H1 (cell line): Measurements from ENCODE around the gene RCC1. TPM values are rescaled to one million over a fixed set of nuclear protein-coding genes. Genes with fewer than 3 reads are reported as not detected.
A peak's percentile ranks its signal among the peaks of the same experiment; 100 is the strongest.

ENCODE experiments used
- CEBPB ChIP-seq: IDR thresholded peaks from 2 replicates; pipeline ENCODE4 v1.6.1; 2012; ENCODE audit warnings: low read depth, low read length
- CHD1 ChIP-seq: IDR thresholded peaks from 2 replicates; pipeline ENCODE4 v1.6.1; 2012; ENCODE audit warnings: low read depth, low read length, improper control_type of control experiment
- CHD2 ChIP-seq: IDR thresholded peaks from 2 replicates; pipeline ENCODE4 v1.6.1; 2012; ENCODE audit warnings: low read length, improper control_type of control experiment
- EGR1 ChIP-seq: IDR thresholded peaks from 2 replicates; pipeline ENCODE4 v1.6.1; 2011; ENCODE audit warnings: low read depth, low read length, borderline replicate concordance
- EP300 ChIP-seq, 2 experiments: IDR thresholded peaks; 1 replicate in 1 of 2; 2 replicates in 1 of 2; pipeline ENCODE4 v1.6.1; 2011 to 2012; ENCODE audit warnings: low read depth in 2 of 2, low read length in 2 of 2, mild to moderate bottlenecking in 2 of 2, borderline replicate concordance in 1 of 2, inconsistent platforms in 1 of 2, moderate library complexity in 1 of 2
- JUN ChIP-seq: IDR thresholded peaks from 2 replicates; pipeline ENCODE4 v1.6.1; 2011; ENCODE audit warnings: low read depth, mild to moderate bottlenecking, improper control_type of control experiment, low read length
- KDM4A ChIP-seq: IDR thresholded peaks from one replicate; pipeline ENCODE4 v1.7.1; 2012; ENCODE audit warnings: low read depth, mild to moderate bottlenecking, moderate library complexity, low read length, inconsistent platforms; ENCODE audit not compliant: severe bottlenecking
- NRF1 ChIP-seq: IDR thresholded peaks from 2 replicates; pipeline ENCODE4 v1.6.1; 2011; ENCODE audit warnings: mild to moderate bottlenecking, low read depth, low read length, improper control_type of control experiment
- POLR2A ChIP-seq, 2 experiments: IDR thresholded peaks; 1 replicate in 1 of 2; 2 replicates in 1 of 2; pipeline ENCODE4 v1.6.1; 2011; ENCODE audit warnings: low read depth in 2 of 2, low read length in 2 of 2, mild to moderate bottlenecking in 2 of 2; ENCODE audit errors: control extremely low read depth in 1 of 2
- RFX5 ChIP-seq: IDR thresholded peaks from 2 replicates; pipeline ENCODE4 v1.6.1; 2011; ENCODE audit warnings: low read depth, low read length, improper control_type of control experiment, borderline replicate concordance
- RXRA ChIP-seq: IDR thresholded peaks from 2 replicates; pipeline ENCODE4 v1.6.1; 2011; ENCODE audit warnings: low read depth, mild to moderate bottlenecking, low read length, moderate library complexity; ENCODE audit not compliant: insufficient read depth
- SAP30 ChIP-seq: fragments of 300-600 bp; sonication (generic); IDR thresholded peaks from 2 replicates; pipeline ENCODE4 v1.7.1; 2012; ENCODE audit warnings: low read length, moderate library complexity, mild to moderate bottlenecking, inconsistent platforms; ENCODE audit not compliant: insufficient read depth, insufficient replicate concordance
- SUZ12 ChIP-seq: fragments of 200-600 bp; sonication (generic); IDR thresholded peaks from 2 replicates; pipeline ENCODE4 v1.6.1; 2012; ENCODE audit warnings: mild to moderate bottlenecking, inconsistent platforms, low read length, moderate library complexity, mixed read lengths
- TAF1 ChIP-seq: IDR thresholded peaks from 2 replicates; pipeline ENCODE4 v1.6.1; 2011; ENCODE audit warnings: mild to moderate bottlenecking, low read depth, low read length
- TEAD4 ChIP-seq: IDR thresholded peaks from 2 replicates; pipeline ENCODE4 v1.6.1; 2012; ENCODE audit warnings: low read depth, low read length, inconsistent platforms, mixed read lengths
- polyA plus RNA-seq, 7 experiments: library from polyadenylated mRNA; depleted of rRNA in 3 of 7; stranded (reverse) in 5 of 7; unstranded in 2 of 7; fragments of >200 nt in 5 of 7; fragments of 200-250 nt in 2 of 7; gene quantifications; 1 replicate in 5 of 7; 2 replicates in 1 of 7; 4 replicates in 1 of 7; pipeline versions ENCODE4 v1.2.1 to v1.2.3, GENCODE V29; 2011 to 2013; ENCODE audit warnings: missing spikeins in 2 of 7, mixed read lengths in 2 of 7
- total RNA-seq: library from RNA; stranded (reverse); fragmentation: NEBNext Ultra II Directional; extraction: Animal tissue kit (Norgen Biotek cat#: 25700); gene quantifications from 2 replicates; pipeline ENCODE4 v1.2.1, GENCODE V29; 2021
- TF ChIP-seq, protein P1 (sequence below): IDR thresholded peaks from 2 replicates; pipeline ENCODE4 v1.6.1; 2012; ENCODE audit warnings: low read length, inconsistent platforms
- TF ChIP-seq, protein P2 (sequence below), 3 experiments: IDR thresholded peaks; 1 replicate in 2 of 3; 2 replicates in 1 of 3; pipeline versions ENCODE4 v1.5.1 to v1.6.1; 2011; ENCODE audit warnings: low read length in 3 of 3, mild to moderate bottlenecking in 3 of 3, inconsistent platforms in 2 of 3, low read depth in 1 of 3, moderate library complexity in 1 of 3; ENCODE audit not compliant: insufficient read depth in 1 of 3; ENCODE audit errors: control extremely low read depth in 1 of 3
- TF ChIP-seq, protein P3 (sequence below): IDR thresholded peaks from 2 replicates; pipeline ENCODE4 v1.6.1; 2011; ENCODE audit warnings: low read depth, mild to moderate bottlenecking, low read length; ENCODE audit not compliant: insufficient read depth
- TF ChIP-seq, protein P4 (sequence below): IDR thresholded peaks from 2 replicates; pipeline ENCODE4 v1.6.1; 2012; ENCODE audit warnings: inconsistent platforms

RCC1 gene
- total and polyA plus RNA-seq, 2 of the 8 experiments (the other 6 are each of a cell fraction or from before 2014, with no cell fraction given): 48.5 to 98.4 TPM

DNA sequence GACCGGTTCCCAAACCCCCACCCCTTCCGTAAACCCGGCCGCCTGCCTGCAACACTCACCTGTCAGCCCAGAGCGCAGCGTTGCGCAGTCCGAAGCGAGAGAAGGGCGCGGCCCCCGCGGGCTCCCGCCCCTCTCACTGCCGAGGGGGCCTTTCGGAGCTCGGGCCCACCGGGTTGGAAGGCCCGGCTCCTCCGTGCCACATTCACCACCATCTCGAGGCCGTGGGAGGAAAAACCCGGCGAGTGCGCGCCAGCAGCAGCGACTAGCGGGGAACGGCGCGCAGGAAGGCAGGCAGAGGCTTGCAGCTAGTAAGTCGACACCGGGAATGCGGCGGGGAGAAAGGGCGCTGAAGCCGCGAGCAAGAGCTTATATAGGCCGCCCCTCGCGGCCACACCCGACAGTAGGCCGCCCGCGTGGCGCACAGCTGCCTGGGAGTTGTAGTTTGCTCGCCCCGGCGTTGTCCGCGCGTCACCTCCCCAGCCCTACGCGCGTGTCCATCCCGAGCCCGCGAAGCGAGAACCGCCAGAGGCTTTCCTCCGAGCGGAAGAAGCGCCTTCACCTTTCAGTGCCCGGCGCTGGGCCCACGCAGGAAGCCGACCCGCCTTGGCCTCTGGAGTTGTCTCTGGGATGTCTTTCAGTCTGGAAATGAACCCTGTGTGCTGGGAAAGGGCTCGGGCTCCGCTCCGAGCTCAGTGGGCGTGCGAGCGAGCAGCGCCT, 75.8 kb downstream of the RCC1 start (continued):
- TF ChIP-seq, protein P1, sequence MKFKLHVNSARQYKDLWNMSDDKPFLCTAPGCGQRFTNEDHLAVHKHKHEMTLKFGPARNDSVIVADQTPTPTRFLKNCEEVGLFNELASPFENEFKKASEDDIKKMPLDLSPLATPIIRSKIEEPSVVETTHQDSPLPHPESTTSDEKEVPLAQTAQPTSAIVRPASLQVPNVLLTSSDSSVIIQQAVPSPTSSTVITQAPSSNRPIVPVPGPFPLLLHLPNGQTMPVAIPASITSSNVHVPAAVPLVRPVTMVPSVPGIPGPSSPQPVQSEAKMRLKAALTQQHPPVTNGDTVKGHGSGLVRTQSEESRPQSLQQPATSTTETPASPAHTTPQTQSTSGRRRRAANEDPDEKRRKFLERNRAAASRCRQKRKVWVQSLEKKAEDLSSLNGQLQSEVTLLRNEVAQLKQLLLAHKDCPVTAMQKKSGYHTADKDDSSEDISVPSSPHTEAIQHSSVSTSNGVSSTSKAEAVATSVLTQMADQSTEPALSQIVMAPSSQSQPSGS: no peak
- TF ChIP-seq JUN: no peak
- peak; percentile 80 for TF ChIP-seq KDM4A
- peak; percentile 100 for TF ChIP-seq TAF1
- TF ChIP-seq NRF1: no peak; the same call in 1 of the 2 replicates
- no peak for TF ChIP-seq RFX5
- no peak for TF ChIP-seq SAP30
- TF ChIP-seq, protein P2, sequence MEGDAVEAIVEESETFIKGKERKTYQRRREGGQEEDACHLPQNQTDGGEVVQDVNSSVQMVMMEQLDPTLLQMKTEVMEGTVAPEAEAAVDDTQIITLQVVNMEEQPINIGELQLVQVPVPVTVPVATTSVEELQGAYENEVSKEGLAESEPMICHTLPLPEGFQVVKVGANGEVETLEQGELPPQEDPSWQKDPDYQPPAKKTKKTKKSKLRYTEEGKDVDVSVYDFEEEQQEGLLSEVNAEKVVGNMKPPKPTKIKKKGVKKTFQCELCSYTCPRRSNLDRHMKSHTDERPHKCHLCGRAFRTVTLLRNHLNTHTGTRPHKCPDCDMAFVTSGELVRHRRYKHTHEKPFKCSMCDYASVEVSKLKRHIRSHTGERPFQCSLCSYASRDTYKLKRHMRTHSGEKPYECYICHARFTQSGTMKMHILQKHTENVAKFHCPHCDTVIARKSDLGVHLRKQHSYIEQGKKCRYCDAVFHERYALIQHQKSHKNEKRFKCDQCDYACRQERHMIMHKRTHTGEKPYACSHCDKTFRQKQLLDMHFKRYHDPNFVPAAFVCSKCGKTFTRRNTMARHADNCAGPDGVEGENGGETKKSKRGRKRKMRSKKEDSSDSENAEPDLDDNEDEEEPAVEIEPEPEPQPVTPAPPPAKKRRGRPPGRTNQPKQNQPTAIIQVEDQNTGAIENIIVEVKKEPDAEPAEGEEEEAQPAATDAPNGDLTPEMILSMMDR (IDR thresholded peaks at IDR 0.05; ENCODE audit: control extremely low read depth in 1 of 3, insufficient read depth in 1 of 3, low read depth in 1 of 3, low read length in 3 of 3): no peak
- TF ChIP-seq, protein P3, sequence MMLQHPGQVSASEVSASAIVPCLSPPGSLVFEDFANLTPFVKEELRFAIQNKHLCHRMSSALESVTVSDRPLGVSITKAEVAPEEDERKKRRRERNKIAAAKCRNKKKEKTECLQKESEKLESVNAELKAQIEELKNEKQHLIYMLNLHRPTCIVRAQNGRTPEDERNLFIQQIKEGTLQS: no peak
- peak; percentile 100 for TF ChIP-seq POLR2A (IDR thresholded peaks at IDR 0.05; ENCODE audit: control extremely low read depth in 1 of 2, low read depth in 2 of 2, low read length in 2 of 2)
- TF ChIP-seq, protein P4, sequence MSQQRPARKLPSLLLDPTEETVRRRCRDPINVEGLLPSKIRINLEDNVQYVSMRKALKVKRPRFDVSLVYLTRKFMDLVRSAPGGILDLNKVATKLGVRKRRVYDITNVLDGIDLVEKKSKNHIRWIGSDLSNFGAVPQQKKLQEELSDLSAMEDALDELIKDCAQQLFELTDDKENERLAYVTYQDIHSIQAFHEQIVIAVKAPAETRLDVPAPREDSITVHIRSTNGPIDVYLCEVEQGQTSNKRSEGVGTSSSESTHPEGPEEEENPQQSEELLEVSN: peak; percentile 53; the same call in 1 of the 2 replicates
- no peak for TF ChIP-seq EP300 (IDR thresholded peaks at IDR 0.05; ENCODE audit: borderline replicate concordance in 1 of 2, low read depth in 2 of 2, low read length in 2 of 2)
- no peak for TF ChIP-seq CEBPB
- no peak for TF ChIP-seq RXRA
- TF ChIP-seq SUZ12: no peak
- TF ChIP-seq CHD2: 0 out of 2 replicates have a peak, but pooled peaks have one; percentile 43
- TF ChIP-seq EGR1: no peak
- TF ChIP-seq TEAD4: peak; percentile 75
- no peak for TF ChIP-seq CHD1
